AG04450 (cell line): ENCODE measurements around the gene ZNF638. TPM values are rescaled to one million over a fixed set of nuclear protein-coding genes. Genes with fewer than 3 reads are reported as not detected.

Source experiments
- CTCF ChIA-PET: fragments of 300-600, 350-600 bp; formaldehyde crosslinking; extraction: SDS; loops from one replicate; lab custom pipeline; 2022; ENCODE audit warnings: antibody characterized with exemption, inconsistent platforms; lab: Charles Lee
- POLR2A ChIA-PET: fragments of 350-600 bp; formaldehyde crosslinking; extraction: SDS; loops from one replicate; lab custom pipeline; 2021; ENCODE audit warnings: antibody characterized with exemption, inconsistent platforms; lab: Yijun Ruan, JAX
- DNase-seq: peaks from one replicate; pipeline ENCODE4 v3.0.0-alpha.2; 2011; ENCODE audit warnings: low read depth, low spot score
- H3K27ac ChIP-seq: one replicate; pipeline ENCODE4 v1.5.1; 2012; ENCODE audit warnings: low read depth, low read length, control low read depth
- H3K27me3 ChIP-seq: one replicate; pipeline ENCODE4 v1.6.0; 2012; ENCODE audit warnings: low read length; ENCODE audit not compliant: control insufficient read depth, insufficient read depth
- H3K4me3 ChIP-seq: 2 replicates; pipeline ENCODE4 v1.5.1; 2011; ENCODE audit warnings: mild to moderate bottlenecking, low read depth, low read length, control low read depth
- H3K9me3 ChIP-seq: 2 replicates; pipeline ENCODE4 v1.5.1; 2012; ENCODE audit warnings: low read length; ENCODE audit not compliant: control insufficient read depth, insufficient read depth
- CTCF ChIP-seq: IDR thresholded peaks from 2 replicates; pipeline ENCODE4 v1.5.1; 2011; ENCODE audit warnings: low read depth, low read length, control low read depth, inconsistent platforms
- polyA plus RNA-seq: library from polyadenylated mRNA; depleted of rRNA; stranded (reverse); fragments of >200 nt; gene quantifications from 2 replicates; pipeline ENCODE4 v1.2.3, GENCODE V29; 2011

Gene ZNF638
- polyA plus RNA-seq, 1 experiment, result 105 TPM

- Histone ChIP-seq H3K9me3 (peaks cover 16% of the 10 kb centered on the region), H3K27ac (no peak overlapping the region), H3K27me3 (peaks cover 66% of the 10 kb centered on the region), H3K4me3 (no peak overlapping the region)
- TF ChIP-seq CTCF, result no peak
- POLR2A ChIA-PET, result no interaction called here
- CTCF ChIA-PET, result interaction anchor here (0.9 kb wide), 1 partner anchor 134 kb away, joined by 3 read pairs; the partner anchor contains the start of gene ZNF638
- DNase-seq, result no peak
Observed at GRCh38 chr2:71465356-71465755, 133.8 kb downstream of the ZNF638 start.

- Histone ChIP-seq H3K4me3 (peak overlapping the region; percentile 61), H3K9me3 (peaks cover 16% of the 10 kb centered on the region), H3K27me3 (peaks cover 66% of the 10 kb centered on the region), H3K27ac (no peak overlapping the region)
- TF ChIP-seq CTCF, result no peak
- POLR2A ChIA-PET, result no interaction called here
- CTCF ChIA-PET, result interaction anchor here (0.9 to 1.5 kb wide), 2 partner anchors 134 to 136 kb away, joined by 3 read pairs; partner anchors contain the start of gene ZNF638
- no peak for DNase-seq
Observed at GRCh38 chr2:71465961-71466300, 134.3 kb downstream of the ZNF638 start.

- ChIA-PET POLR2A (no interaction called here), CTCF (interaction anchor here (0.9 to 1.5 kb wide), 2 partner anchors 135 to 136 kb away, joined by 3 read pairs; partner anchors contain the start of gene ZNF638)
- no peak for TF ChIP-seq CTCF
- no peak for DNase-seq
- H3K27ac ChIP-seq, result no peak overlapping the region
- peak overlapping the region; percentile 61 for H3K4me3 ChIP-seq
- H3K9me3 ChIP-seq, result peaks cover 16% of the 10 kb centered on the region
- H3K27me3 ChIP-seq, result peaks cover 66% of the 10 kb centered on the region
Observed at GRCh38 chr2:71466301-71467179, 135.0 kb downstream of the ZNF638 start.

- TF ChIP-seq CTCF, result no peak
- Histone ChIP-seq H3K4me3 (peak overlapping the region; percentile 61), H3K27ac (no peak overlapping the region), H3K9me3 (peaks cover 11% of the 10 kb centered on the region), H3K27me3 (peaks cover 64% of the 10 kb centered on the region)
- POLR2A ChIA-PET, result no interaction called here
- CTCF ChIA-PET, result interaction anchor here (0.9 to 1.5 kb wide), 4 partner anchors 8 to 137 kb away, joined by 3 to 5 read pairs (median 3); partner anchors contain the start of gene ZNF638
- DNase-seq, result no peak
Observed at GRCh38 chr2:71467180-71467815, 135.7 kb downstream of the ZNF638 start.
